Activated CD8-positive, alpha-beta memory T cell treated with anti-CD3 and anti-CD28 coated beads for 36 hours (primary cell): ENCODE data around the gene ADNP. TPM values are rescaled to one million over a fixed set of nuclear protein-coding genes. Genes with fewer than 3 reads are reported as not detected.

Experiments
- CTCF ChIA-PET: fragments of 350-600 bp; sonication (Branson Sonifier 250); formaldehyde crosslinking; loops from one replicate; lab custom pipeline; 2021; ENCODE audit warnings: antibody characterized with exemption; lab: Charles Lee
- POLR2A ChIA-PET: fragments of 350-600 bp; sonication (Branson Sonifier 250); formaldehyde crosslinking; loops from one replicate; lab custom pipeline; 2021; ENCODE audit warnings: antibody characterized with exemption; lab: Charles Lee
- total RNA-seq, 2 experiments: library from RNA; stranded (reverse); gene quantifications; one replicate each; pipeline ENCODE4 v1.2.3, GENCODE V29; 2021

The ADNP gene
- total RNA-seq, 2 experiments from 2014 or later = 74.7 to 81.5 TPM

DNA sequence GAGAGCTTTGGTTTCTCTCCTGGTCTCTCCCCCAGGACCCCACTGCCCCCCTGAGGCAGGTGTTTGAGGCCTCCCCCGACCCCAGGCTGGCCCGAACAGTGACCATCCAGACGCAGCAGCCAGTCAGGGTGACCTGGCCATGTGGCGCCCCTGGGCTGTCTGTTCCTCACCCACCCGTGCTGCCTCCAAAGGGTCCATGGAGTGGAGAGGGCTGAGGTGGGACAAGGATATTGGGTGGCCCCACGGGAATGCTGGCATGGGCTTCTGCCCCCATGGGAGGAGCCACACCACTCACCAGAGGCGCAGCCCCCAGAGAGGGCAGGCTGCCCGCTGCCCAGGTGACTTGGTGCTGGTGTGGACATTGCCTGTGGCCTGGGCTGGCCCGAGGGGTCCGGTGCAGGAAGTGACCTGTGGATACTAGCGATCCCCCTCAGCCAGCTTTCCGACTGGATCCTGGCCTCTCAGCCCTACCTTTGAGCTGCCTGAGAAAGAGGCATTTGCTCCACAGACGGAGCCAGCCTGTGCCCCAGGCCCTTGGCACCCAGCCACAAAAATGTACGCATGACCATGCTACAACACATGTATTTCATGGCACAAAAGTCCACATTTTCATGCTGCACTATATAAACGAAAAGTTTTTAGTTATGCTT lies 85.5 kb downstream of the ADNP start:
- CTCF ChIA-PET = interaction anchor here (0.6 to 2.3 kb wide), 4 partner anchors 28 to 54 kb away, joined by 3 to 8 read pairs (median 4); partner anchors contain the start of gene BCAS4
- POLR2A ChIA-PET = interaction anchor here (0.7 kb wide), 1 partner anchor 85 kb away, joined by 3 read pairs; the partner anchor contains the start of gene ADNP

DNA sequence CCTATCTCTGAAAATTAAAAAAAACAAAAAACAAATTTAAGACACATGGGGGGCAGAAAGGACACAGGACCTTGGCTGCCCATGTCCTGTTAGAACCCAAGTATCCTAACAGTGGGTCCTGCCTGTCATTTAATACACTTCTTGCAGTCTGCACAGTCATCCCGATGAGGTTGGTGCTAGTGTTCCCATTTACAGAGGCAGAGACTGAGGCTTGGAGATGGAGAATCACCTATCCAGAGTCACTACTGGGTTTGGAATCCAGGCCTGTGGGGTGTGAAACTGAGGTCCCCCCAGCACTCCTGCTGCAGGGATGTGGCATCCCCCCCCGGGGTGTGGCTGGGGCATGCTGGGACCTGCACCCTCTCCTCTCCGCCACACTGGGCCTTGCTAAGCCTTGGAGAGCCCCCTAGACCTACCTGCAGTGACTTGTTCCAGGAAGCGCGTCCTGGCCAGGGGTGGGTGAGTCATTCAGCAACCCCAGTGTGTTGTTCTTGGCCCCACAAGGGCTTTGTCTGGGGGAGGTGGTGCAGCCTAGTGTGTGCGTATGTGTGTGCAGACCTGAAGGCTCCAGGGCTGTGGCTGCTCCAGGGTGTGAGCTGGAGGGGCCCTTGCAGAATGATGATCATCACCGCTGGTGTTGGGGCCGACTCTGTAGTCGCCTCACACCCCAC lies 86.7 kb downstream of the ADNP start:
- POLR2A ChIA-PET = interaction anchor here (0.7 kb wide), 1 partner anchor 86 kb away, joined by 3 read pairs; the partner anchor contains the start of gene ADNP
- CTCF ChIA-PET = interaction anchor here (0.6 to 2.3 kb wide), 5 partner anchors 26 to 55 kb away, joined by 3 to 8 read pairs (median 4); partner anchors contain the start of gene BCAS4

DNA sequence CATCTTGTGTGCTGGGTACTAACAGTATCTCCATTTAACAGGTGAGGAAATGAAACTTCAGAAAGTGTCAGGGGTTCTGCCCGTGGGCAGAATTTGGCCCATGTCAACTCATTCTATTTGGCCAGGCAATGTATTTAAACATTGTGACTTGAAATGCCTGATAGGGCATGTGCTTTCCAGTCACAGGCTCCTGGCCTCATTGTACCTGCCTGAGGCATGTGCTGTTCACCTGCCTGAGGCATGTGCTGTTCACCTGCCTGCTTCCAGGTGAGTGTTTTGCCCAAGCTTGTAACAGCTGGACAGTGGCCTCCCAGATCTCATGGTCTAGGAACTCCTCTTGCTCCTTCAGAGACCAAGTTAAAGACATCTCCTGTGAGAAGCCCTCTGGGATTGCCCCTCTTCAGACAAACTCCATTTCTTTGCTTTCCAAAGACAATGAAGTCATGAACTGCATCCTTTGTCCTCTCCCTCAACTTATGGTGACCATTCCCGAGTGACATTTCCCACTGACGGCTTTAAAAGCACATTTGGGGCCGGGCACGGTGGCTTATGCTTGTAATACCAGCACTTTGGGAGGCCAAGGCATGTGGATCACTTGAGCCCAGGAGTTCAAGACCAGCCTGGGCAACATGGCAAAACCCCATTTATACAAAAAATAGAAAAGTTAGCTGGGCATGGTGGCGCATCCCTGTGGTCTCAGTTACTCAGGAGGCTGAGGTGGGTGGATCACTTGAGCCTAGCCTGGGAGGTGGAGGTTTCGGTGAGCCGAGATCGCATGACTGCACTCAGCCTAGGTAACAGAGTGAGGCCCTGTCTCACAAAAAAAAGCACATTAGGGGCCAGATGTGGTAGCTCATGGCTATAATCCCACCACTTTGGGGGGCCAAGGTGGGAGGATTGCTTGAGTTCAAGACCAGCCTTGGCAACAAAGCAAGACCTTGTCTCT lies 87.6 kb downstream of the ADNP start:
- CTCF ChIA-PET = interaction anchor here (0.9 to 2.3 kb wide), 2 partner anchors 26 to 49 kb away, joined by 4 to 8 read pairs; partner anchors contain the start of gene BCAS4
- POLR2A ChIA-PET = no interaction called here

DNA sequence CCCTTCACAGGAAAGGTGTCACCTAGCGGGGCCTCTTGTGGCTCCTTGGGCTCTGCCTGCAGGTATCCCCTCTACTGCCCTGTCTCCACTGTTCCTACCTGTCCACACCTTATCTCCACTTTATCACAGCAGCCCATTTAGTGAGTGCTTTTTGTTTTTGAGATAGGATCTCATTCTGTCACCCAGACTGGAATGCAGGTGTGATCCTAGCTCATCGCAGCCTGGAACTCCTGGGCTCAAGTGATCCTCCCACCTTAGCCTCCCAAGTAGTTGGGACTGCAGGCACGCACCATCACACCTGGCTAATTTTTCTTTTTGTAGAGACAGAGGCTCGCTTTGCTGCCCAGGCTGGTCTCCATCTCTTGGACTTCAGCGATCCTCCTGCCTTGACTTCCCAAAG lies 88.4 kb downstream of the ADNP start:
- CTCF ChIA-PET = no interaction called here
- POLR2A ChIA-PET = no interaction called here

Other genes with a start within 250 kb of the ADNP start
- not detected for gene RIPOR3, start 239.9 kb downstream of the ADNP start, total RNA-seq
- 1 to 10 TPM; 5.2 to 5.7 TPM for gene PARD6B, start 199.9 kb downstream of the ADNP start, total RNA-seq
- gene BCAS4, start 136.4 kb downstream of the ADNP start, total RNA-seq = 10 to 100 TPM; 23.2 to 23.7 TPM
- 10 to 100 TPM; 77.6 to 80.8 TPM for gene DPM1, start 27.1 kb upstream of the ADNP start, total RNA-seq
- 1 to 10 TPM; 7.2 to 8.1 TPM for gene MOCS3, start 27.4 kb upstream of the ADNP start, total RNA-seq
- 1 to 10 TPM; 4.0 to 4.3 TPM for gene KCNG1, start 91.7 kb upstream of the ADNP start, total RNA-seq